Kidney (tissue), 14 donors: ENCODE data around the gene RYR2. TPM values are rescaled to one million over a fixed set of nuclear protein-coding genes. Genes with fewer than 3 reads are reported as not detected.

ENCODE experiments used
- DNase-seq, 5 donors: peaks; one replicate each; pipeline ENCODE4 v3.0.0-alpha.2; 2013 to 2020
- FAIRE-seq: peaks from 2 replicates; lab custom pipeline; 2012; peaks lifted over from hg19 to GRCh38; lab: Jason Lieb, UNC
- H3K27ac ChIP-seq, 2 donors: one replicate each; pipeline ENCODE4 v1.7.0; 2013; ENCODE audit warnings: low read depth in 2 of 2, low read length in 2 of 2, inconsistent platforms in 1 of 2
- H3K27me3 ChIP-seq: one replicate; pipeline ENCODE4 v1.7.1; 2013; ENCODE audit warnings: low read length, inconsistent platforms; ENCODE audit not compliant: control insufficient read depth, insufficient read depth
- H3K36me3 ChIP-seq, 3 donors: one replicate each; pipeline versions ENCODE4 v1.7.0 to v1.7.1; 2013; ENCODE audit warnings: low read length in 3 of 3, control low read depth in 1 of 3, inconsistent platforms in 1 of 3; ENCODE audit not compliant: insufficient read depth in 3 of 3, control insufficient read depth in 2 of 3
- H3K4me1 ChIP-seq, 3 donors: one replicate each; pipeline versions ENCODE4 v1.7.0 to v1.7.1; 2013; ENCODE audit warnings: low read length in 3 of 3, inconsistent platforms in 1 of 3, low read depth in 1 of 3; ENCODE audit not compliant: control insufficient read depth in 2 of 3, insufficient read depth in 2 of 3
- H3K4me3 ChIP-seq, 3 donors: one replicate each; pipeline versions ENCODE4 v1.7.0 to v1.8.1; 2013; ENCODE audit warnings: low read length in 3 of 3, control low read depth in 1 of 3, inconsistent platforms in 1 of 3
- H3K9ac ChIP-seq, 3 donors: one replicate each; pipeline versions ENCODE4 v1.7.0 to v1.7.1; 2013; ENCODE audit warnings: low read length in 3 of 3, control low read depth in 1 of 3, inconsistent platforms in 1 of 3
- H3K9me3 ChIP-seq, 3 donors: one replicate each; pipeline versions ENCODE4 v1.7.0 to v1.7.1; 2013; ENCODE audit warnings: low read length in 3 of 3, control low read depth in 1 of 3, inconsistent platforms in 1 of 3; ENCODE audit not compliant: control insufficient read depth in 2 of 3, insufficient read depth in 1 of 3
- intact Hi-C: fragments of 100-400 bp; cut with DNase I; formaldehyde crosslinking; loops from one replicate; pipeline ENCODE4 v1.11.1; 2022
- polyA plus RNA-seq: library from polyadenylated mRNA; stranded (reverse); fragments of 350-450 nt; fragmentation: Illumina TruSeq; extraction: RNeasy Lipid Tissue Mini Kit (QIAGEN cat#74804); gene quantifications from one replicate; pipeline ENCODE4 v1.2.3, GENCODE V29; 2014; ENCODE audit warnings: low read depth, low replicate concordance; ENCODE audit not compliant: insufficient read depth
- total RNA-seq: library from RNA; stranded (reverse); fragmentation: NEBNext Ultra II Directional; extraction: Animal tissue kit (Norgen Biotek cat#: 25700); gene quantifications from one replicate; pipeline ENCODE4 v1.2.1, GENCODE V29; 2021
- TF ChIP-seq, protein P1 (sequence below): IDR thresholded peaks from 3 replicates; pipeline ENCODE4 v1.5.1; 2012; ENCODE audit warnings: mild to moderate bottlenecking, moderate library complexity, borderline replicate concordance; ENCODE audit not compliant: insufficient read depth; ENCODE audit errors: extremely low read depth
- donor health status: control.
- donor health status: control.
- donor health status: control.
- donor health status: control.
- donor health status: control.
- donor health status: DM: yes; HTN: yes; CAD: no.
- donor health status: Normal renal cell carcinoma (clear cell type).

The RYR2 gene
- total and polyA plus RNA-seq, 2 donors from 2014 or later = 0.28 to 0.60 TPM

DNA sequence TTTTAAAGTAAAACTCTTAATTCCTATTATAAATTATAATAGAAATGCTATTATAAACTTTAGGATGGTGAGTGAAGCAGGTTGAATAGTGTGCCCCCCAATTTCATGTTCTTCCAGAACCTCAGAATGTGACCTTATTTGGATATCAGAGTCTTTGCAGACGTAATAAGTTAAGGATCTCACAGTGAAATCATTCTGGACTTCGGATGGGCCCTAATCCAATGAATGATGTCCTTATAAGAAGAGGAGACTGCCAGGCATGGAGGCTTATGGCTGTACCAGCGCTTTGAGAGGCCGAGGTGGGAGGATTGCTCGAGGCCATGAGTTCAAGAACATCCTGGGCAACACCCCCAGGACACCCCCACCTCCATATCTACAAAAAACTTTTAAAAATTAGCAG lies 28.4 kb upstream of the RYR2 start:
- Histone ChIP-seq H3K9ac (no peak overlapping the region), H3K4me1 (no peaks in the 10 kb centered on the region), H3K4me3 (no peak overlapping the region), H3K27me3 (no peaks in the 10 kb centered on the region), H3K9me3 (no peaks in the 10 kb centered on the region), H3K36me3 (no peaks in the 10 kb centered on the region), H3K27ac (no peak overlapping the region)
- FAIRE-seq (no peak), DNase-seq (no peak)
- TF ChIP-seq, protein P1, sequence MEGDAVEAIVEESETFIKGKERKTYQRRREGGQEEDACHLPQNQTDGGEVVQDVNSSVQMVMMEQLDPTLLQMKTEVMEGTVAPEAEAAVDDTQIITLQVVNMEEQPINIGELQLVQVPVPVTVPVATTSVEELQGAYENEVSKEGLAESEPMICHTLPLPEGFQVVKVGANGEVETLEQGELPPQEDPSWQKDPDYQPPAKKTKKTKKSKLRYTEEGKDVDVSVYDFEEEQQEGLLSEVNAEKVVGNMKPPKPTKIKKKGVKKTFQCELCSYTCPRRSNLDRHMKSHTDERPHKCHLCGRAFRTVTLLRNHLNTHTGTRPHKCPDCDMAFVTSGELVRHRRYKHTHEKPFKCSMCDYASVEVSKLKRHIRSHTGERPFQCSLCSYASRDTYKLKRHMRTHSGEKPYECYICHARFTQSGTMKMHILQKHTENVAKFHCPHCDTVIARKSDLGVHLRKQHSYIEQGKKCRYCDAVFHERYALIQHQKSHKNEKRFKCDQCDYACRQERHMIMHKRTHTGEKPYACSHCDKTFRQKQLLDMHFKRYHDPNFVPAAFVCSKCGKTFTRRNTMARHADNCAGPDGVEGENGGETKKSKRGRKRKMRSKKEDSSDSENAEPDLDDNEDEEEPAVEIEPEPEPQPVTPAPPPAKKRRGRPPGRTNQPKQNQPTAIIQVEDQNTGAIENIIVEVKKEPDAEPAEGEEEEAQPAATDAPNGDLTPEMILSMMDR = no peak
- intact Hi-C loops = no loop called here

DNA sequence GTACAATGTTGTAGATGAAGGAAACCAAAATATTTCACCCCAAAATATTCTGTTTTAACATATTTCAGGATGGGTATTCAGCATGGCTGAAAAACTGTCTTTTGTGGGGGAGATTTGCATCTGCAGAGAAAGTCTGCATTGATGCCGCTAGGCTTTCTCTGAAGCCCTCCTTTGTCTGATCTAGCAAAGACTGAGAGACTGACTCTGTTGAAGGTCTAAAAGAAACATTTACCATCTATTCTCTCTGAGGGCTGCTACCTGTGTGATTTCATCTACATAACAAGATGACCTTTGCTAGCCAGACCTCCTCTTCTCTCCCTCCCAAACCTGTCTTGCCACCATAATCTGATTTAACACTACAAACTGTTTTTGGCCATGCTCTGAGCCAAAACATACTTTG lies 25.4 kb upstream of the RYR2 start:
- no peak for FAIRE-seq
- DNase-seq = no peak
- no peaks in the 10 kb centered on the region for H3K4me1 ChIP-seq
- H3K9ac ChIP-seq = no peak overlapping the region
- H3K36me3 ChIP-seq = no peaks in the 10 kb centered on the region
- H3K27ac ChIP-seq = no peak overlapping the region
- no peak overlapping the region for H3K4me3 ChIP-seq
- H3K9me3 ChIP-seq = no peaks in the 10 kb centered on the region
- intact Hi-C loops = no loop called here
- H3K27me3 ChIP-seq = no peaks in the 10 kb centered on the region
- TF ChIP-seq, protein P1 = no peak

DNA sequence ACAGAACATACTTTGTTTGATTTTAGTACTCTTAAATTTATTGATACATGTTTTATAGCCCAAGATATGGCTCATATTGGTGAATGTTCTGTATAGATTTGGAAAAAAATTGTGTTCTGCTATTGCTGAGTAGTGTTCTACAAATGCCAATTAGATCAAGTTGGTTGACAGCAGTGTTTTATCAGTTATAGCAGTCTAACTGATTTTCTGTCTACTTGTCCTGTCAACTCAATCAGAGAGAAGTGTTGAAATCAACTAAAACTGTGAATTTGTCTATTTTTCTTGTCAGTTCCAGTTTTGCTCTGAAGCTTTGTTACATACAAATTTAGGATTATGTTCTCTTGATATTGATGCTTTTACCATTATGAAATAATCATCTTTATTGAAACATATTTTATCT lies 23.1 kb upstream of the RYR2 start:
- DNase-seq = no peak
- intact Hi-C loops = no loop called here
- Histone ChIP-seq H3K4me1 (no peaks in the 10 kb centered on the region), H3K9ac (no peak overlapping the region), H3K9me3 (no peaks in the 10 kb centered on the region), H3K27ac (no peak overlapping the region), H3K27me3 (no peaks in the 10 kb centered on the region), H3K4me3 (no peak overlapping the region), H3K36me3 (no peaks in the 10 kb centered on the region)
- no peak for FAIRE-seq
- TF ChIP-seq, protein P1 = no peak
